ENCODE measurements around the gene DCUN1D3.
"Not testable (repeated sequence)": the region's sequence is repeated elsewhere in the genome, so short reads cannot be mapped to it uniquely, and the experiment has no call there.

DCUN1D3 gene

DNA sequence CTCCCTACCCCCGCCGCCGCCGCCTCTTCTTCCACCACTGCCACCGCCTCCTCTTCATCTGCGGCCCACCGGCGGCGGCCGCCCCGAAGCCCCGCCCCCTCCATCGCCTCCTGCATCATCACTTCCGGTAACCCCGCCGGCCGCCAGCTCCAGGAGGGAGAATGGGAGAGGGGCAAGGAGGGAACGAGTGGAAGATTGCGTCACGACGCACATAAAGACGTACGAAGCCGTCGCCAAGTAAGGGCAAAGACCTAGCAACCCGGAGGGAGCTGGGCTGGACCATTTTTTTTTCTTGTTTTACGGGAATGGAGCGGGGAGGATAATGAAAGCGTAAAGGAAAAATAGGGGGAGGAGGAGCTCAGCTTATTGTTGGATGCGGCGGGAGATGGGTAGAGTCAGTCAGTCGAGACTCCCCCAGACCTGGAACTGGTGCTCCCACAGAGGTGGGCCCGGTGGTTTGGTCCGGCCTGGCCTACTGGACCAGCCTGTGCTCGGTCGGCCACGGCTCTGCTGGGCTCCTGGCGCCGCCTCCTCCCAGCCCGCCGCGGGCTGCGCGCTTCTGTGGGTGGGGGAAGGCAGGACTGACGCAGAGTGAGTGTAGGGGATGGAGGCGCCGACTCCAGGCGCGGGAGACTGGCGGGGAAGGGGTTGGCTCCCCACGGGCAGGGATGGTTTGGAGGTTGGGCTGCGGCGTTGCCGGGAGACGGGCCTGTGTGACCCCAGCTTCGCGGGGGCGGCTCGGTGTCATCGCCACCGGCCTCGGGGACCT is at the start of gene DCUN1D3, which contains the start of gene LYRM1:
DCUN1D3 (minus strand) TSS at position 60 of the 769 bp plus-strand sequence. CDS start 37,820 bp downstream, outside the sequence.
LYRM1 (plus strand) TSS at position 473 of the 769 bp plus-strand sequence. CDS start 14,785 bp downstream, outside the sequence.
- DNase-seq: peak; percentile 96

- DNase-seq: no peak
These were observed 49.5 kb upstream of the DCUN1D3 start for GRCh38 chr16:20949660-20950059.

GRCh38 chr16:20948444-20948843 is 48.3 kb upstream of the DCUN1D3 start:
- DNase-seq: no peak

- DNase-seq: no peak
These were observed 46.0 kb upstream of the DCUN1D3 start for GRCh38 chr16:20946015-20946629.

GRCh38 chr16:20945575-20945875 is 45.4 kb upstream of the DCUN1D3 start:
- DNase-seq: not testable (repeated sequence)

- no peak for DNase-seq
These were observed 44.9 kb upstream of the DCUN1D3 start for GRCh38 chr16:20944861-20945574.

DNA sequence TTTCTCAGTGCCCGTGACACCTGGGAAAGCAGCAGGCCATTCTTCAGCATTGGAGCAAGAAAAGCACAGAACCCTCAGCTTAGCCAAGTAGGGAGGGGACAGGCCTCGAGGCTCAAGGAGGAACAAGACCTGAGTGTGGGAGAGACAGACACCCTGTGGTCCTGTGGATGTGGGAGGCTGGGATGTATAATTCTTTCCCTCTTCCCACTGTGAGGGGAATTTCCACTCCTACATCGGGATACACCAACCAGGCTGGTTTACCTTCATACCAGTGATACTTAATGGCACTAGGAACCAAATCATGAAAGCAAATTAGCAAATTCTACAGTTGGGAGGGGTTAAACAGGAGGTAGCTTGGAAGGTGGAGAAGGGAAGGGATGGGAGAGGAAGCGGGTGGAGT is 42.1 kb upstream of the DCUN1D3 start:
- no peak for DNase-seq

DNA sequence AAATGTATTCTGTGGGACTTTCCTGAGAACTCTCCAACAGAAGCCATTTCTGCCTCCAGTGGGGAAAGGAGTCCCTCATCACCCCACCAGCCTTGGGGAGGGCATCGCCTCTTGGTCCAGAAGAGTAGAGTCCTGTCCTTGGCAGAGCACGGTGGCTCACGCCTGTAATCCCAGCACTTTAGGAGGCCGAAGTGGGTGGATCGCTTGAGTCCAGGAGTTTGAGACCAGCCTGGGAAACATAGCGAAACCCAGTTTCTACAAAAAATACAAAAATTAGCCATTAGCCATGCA is 41.4 kb upstream of the DCUN1D3 start:
- DNase-seq: no peak

- DNase-seq: no peak
These were observed 40.9 kb upstream of the DCUN1D3 start for GRCh38 chr16:20940871-20941635.

DNA sequence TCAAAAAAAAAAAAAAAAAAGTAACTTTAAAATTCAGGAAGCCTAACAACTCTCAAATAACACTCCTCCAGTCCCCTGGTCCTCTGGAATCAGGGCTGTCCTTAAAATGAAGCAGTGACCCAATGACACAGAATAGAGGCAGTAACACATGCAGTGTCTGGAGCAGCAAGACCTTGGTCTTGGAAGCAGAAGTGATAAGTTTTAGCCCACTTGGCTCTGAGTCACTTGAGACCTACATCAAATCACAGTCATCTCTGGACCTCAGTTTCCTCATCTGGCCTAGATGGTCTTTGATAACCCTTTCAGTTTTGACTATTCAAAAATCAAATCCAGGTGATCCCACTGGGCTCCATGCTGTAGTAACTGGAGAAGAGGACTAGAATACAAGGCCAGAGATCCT is 39.5 kb upstream of the DCUN1D3 start:
- DNase-seq: no peak

DNA sequence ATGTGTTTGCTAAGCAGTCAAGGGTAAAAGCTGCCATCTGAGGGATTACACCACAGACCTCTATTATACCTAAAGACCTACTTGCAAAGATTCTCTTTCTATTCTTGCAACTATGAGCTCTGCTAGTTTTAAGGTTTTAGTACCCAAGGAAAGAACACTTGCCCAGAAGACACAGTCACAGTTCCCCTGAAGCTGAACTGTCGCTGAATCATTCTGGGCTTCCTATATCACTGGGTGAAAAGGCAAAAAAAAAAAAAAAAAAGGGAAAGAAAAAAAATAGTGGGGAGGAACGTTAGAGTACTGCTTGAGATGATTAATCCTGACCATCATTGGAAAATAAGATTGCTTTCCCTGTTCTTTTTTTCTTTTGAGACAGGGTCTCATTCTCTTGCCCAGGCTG is 38.3 kb upstream of the DCUN1D3 start:
- DNase-seq: peak; percentile 26

- DNase-seq: no peak
These were observed 37.6 kb upstream of the DCUN1D3 start for GRCh38 chr16:20937736-20938135.

- no peak for DNase-seq
These were observed 33.4 kb upstream of the DCUN1D3 start for GRCh38 chr16:20933589-20933988.

- no peak for DNase-seq
These were observed 31.0 kb upstream of the DCUN1D3 start for GRCh38 chr16:20931066-20931600.

GRCh38 chr16:20930365-20930690 is 30.2 kb upstream of the DCUN1D3 start:
- DNase-seq: no peak

- DNase-seq: not testable (repeated sequence)
These were observed 29.7 kb upstream of the DCUN1D3 start for GRCh38 chr16:20929676-20930364.

DNA sequence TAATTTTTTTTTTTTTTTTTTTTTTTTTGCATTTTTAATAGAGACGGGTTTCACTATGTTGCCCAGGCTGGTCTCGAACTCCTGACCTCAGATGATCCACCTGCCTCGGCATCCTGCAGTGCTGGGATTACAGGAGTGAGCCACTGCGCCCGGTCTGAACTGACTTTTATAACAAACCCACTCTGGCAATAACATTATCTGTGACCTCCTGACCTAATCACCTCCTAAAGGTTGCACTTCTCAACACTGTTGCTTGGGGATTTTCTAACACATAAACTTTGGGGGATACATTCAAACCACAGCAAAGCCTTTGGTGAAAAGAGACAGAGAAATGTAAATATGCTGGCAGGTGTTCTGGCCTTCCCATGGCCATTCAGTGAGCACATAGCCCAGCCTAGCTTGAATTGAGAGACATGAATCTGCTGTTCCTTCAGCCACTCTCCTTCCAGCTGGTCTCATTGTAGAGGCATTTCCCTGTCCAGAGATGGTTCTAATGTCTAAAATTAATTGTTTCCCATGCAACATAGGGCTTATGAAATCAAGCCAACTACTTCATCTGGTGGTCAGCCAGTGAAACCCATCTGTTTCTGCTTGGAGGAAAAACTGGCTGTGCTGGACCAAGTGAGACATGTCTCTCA is 28.7 kb upstream of the DCUN1D3 start:
- DNase-seq: no peak

DNA sequence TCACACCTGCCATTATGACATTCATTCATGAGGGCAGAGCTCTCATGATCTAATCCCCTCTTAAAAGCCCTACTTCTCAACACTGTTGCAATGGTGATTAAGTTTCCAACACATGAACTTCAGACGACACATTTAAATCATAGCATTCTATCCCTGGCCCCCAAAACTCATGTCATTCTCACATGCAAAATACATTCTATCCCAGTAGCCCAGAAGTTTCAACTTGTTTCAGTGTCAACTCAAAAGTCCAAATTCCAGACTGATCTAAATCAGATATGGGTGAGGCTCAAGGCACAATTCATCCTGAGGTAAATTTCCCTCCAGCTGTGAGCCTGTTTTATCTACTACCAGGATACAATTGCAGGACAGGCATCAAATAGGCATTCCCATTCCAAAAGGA is 25.6 kb upstream of the DCUN1D3 start:
- no peak for DNase-seq

GRCh38 chr16:20923876-20924275 is 23.7 kb upstream of the DCUN1D3 start:
- DNase-seq: no peak

DNA sequence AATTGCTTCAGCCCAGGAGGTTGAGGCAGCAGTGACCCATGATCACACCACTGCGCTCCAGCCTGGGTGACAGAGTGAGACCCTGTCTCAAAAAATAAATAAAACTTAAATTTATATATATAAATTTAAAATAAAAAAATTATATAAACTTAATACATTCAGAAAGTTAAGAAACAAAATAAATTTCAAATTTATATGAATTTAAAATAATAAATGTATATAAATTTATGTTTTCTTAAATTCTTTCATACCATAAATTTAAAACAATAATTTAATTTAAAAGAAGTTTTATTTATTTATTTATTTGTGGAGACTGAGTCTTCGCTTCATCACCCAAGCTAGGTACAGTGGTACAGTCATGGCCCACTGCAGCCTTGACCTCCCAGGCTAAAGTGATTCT is 20.6 kb upstream of the DCUN1D3 start:
- DNase-seq: no peak

DNA sequence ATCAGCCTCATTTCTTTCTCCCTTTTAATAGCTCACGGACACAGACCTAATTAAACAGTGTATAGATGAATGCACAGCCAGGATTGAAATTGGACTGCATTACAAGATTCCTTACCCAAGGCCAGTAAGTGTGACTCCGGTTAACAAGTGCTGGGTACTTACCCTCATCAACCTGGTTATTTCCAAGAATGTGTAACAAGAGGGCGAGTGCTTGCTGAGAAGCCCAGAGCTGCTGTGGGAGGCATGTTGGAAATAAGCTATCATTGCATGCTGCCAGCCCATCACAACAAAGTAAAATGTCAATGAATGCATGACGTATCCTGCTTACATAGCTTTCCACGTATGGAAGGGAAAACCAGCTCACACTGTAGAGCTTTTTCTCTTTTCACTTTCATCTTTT is 19.9 kb upstream of the DCUN1D3 start:
- no peak for DNase-seq
